IMR-90 (cell line): ENCODE results near the gene CUL4A. TPM values are rescaled to one million over a fixed set of nuclear protein-coding genes. Genes with fewer than 3 reads are reported as not detected.
A peak's percentile ranks its signal among the peaks of the same experiment; 100 is the strongest.

Experiments
- ATAC-seq: fragments of 200-7000 bp; cut with Tn5 transposase; 2 replicates; pipeline ENCODE4 v1.9.1; 2020; ENCODE audit warnings: low read depth, mild to moderate bottlenecking, moderate library complexity
- BruUV-seq: library from RNA; stranded (reverse); fragments of 400-500 nt; replicated peaks from 2 replicates; lab custom pipeline; 2021; lab: Mats Ljungman, UMichigan
- CTCF ChIA-PET: fragments of 300-600 bp; formaldehyde crosslinking; extraction: SDS; loops from one replicate; lab custom pipeline; 2021; ENCODE audit warnings: antibody characterized with exemption; lab: Yijun Ruan, JAX
- POLR2A ChIA-PET: fragments of 300-600 bp; sonication (Branson Sonifier 250); formaldehyde crosslinking; loops from one replicate; lab custom pipeline; 2022; ENCODE audit warnings: antibody characterized with exemption; ENCODE audit not compliant: unreplicated experiment; lab: Charles Lee
- DNase-seq: peaks from one replicate; pipeline ENCODE4 v3.0.0; 2013
- H2AFZ ChIP-seq: replicated peaks from 2 replicates; pipeline ENCODE3; 2013; ENCODE audit warnings: low read length, mild to moderate bottlenecking; ENCODE audit not compliant: poor library complexity
- H2AK5ac ChIP-seq: 2 replicates; pipeline ENCODE4 v1.6.1; 2013; ENCODE audit warnings: low read depth, low read length, inconsistent platforms
- H2AK9ac ChIP-seq: replicated peaks from 2 replicates; pipeline ENCODE3; 2013; ENCODE audit warnings: mild to moderate bottlenecking, low read depth, low read length, moderate library complexity; ENCODE audit not compliant: poor library complexity
- H2BK120ac ChIP-seq: 2 replicates; pipeline ENCODE4 v1.6.1; 2013; ENCODE audit warnings: low read depth, low read length, inconsistent platforms
- H2BK15ac ChIP-seq: 3 replicates; pipeline ENCODE4 v1.6.1; 2013; ENCODE audit warnings: low read depth, low read length, inconsistent platforms
- H2BK20ac ChIP-seq: 2 replicates; pipeline ENCODE4 v1.6.1; 2013; ENCODE audit warnings: low read depth, mild to moderate bottlenecking, inconsistent platforms, low read length, moderate library complexity
- H2BK5ac ChIP-seq: 2 replicates; pipeline ENCODE4 v1.6.1; 2013; ENCODE audit warnings: mild to moderate bottlenecking, low read depth, low read length, inconsistent platforms; ENCODE audit not compliant: poor library complexity, severe bottlenecking
- H3K14ac ChIP-seq: replicated peaks from 2 replicates; pipeline ENCODE4 v1.6.1; 2013; ENCODE audit warnings: low read depth, low read length, inconsistent platforms
- H3K18ac ChIP-seq: 2 replicates; pipeline ENCODE4 v1.6.1; 2013; ENCODE audit warnings: low read depth, low read length, control low read depth
- H3K23ac ChIP-seq: 2 replicates; pipeline ENCODE4 v1.6.1; 2013; ENCODE audit warnings: low read depth, low read length, inconsistent platforms
- H3K27ac ChIP-seq: 2 replicates; pipeline ENCODE4 v1.5.1; 2013; ENCODE audit warnings: mild to moderate bottlenecking, control low read depth, low read length; ENCODE audit not compliant: insufficient read depth
- H3K27me3 ChIP-seq: 2 replicates; pipeline ENCODE4 v1.6.1; 2013; ENCODE audit warnings: low read length; ENCODE audit not compliant: control insufficient read depth, insufficient read depth
- H3K36me3 ChIP-seq: 2 replicates; pipeline ENCODE4 v1.6.1; 2013; ENCODE audit warnings: low read length, mixed read lengths; ENCODE audit not compliant: control insufficient read depth, insufficient read depth
- H3K4ac ChIP-seq: 2 replicates; pipeline ENCODE4 v1.6.1; 2013; ENCODE audit warnings: low read depth, low read length, inconsistent platforms
- H3K4me1 ChIP-seq: 2 replicates; pipeline ENCODE4 v1.6.1; 2013; ENCODE audit warnings: low read length, mixed read lengths; ENCODE audit not compliant: control insufficient read depth, insufficient read depth
- H3K4me2 ChIP-seq: 2 replicates; pipeline ENCODE4 v1.6.1; 2013; ENCODE audit warnings: low read depth, mild to moderate bottlenecking, control low read depth, low read length, moderate library complexity
- H3K4me3 ChIP-seq: 2 replicates; pipeline ENCODE4 v1.5.1; 2013; ENCODE audit warnings: low read depth, mild to moderate bottlenecking, control low read depth, low read length, moderate library complexity; ENCODE audit not compliant: insufficient read depth
- H3K56ac ChIP-seq: 2 replicates; pipeline ENCODE4 v1.6.1; 2013; ENCODE audit warnings: low read length, inconsistent platforms; ENCODE audit not compliant: insufficient read depth; ENCODE audit errors: extremely low read depth
- H3K79me1 ChIP-seq, 2 experiments: 2 replicates each; pipeline ENCODE4 v1.6.1; 2013; ENCODE audit warnings: low read length in 2 of 2, inconsistent platforms in 1 of 2, low read depth in 1 of 2
- H3K9ac ChIP-seq: 2 replicates; pipeline ENCODE4 v1.6.1; 2013; ENCODE audit warnings: low read depth, low read length, control low read depth
- H3K9me1 ChIP-seq: 2 replicates; pipeline ENCODE4 v1.6.1; 2013; ENCODE audit warnings: low read length, inconsistent platforms; ENCODE audit not compliant: insufficient read depth
- H3K9me3 ChIP-seq: 2 replicates; pipeline ENCODE4 v1.6.1; 2013; ENCODE audit warnings: low read length; ENCODE audit not compliant: control insufficient read depth, insufficient read depth
- H4K20me1 ChIP-seq: 2 replicates; pipeline ENCODE4 v1.6.1; 2013; ENCODE audit warnings: low read length, inconsistent platforms; ENCODE audit not compliant: insufficient read depth
- H4K5ac ChIP-seq: 2 replicates; pipeline ENCODE4 v1.6.1; 2013; ENCODE audit warnings: mild to moderate bottlenecking, low read depth, low read length, control low read depth
- H4K8ac ChIP-seq, 2 experiments: 2 replicates each; pipeline ENCODE4 v1.6.1; 2013; ENCODE audit warnings: low read depth in 2 of 2, low read length in 2 of 2, control low read depth in 1 of 2, inconsistent platforms in 1 of 2
- H4K91ac ChIP-seq: 2 replicates; pipeline ENCODE4 v1.6.1; 2013; ENCODE audit warnings: low read depth, low read length, inconsistent platforms; ENCODE audit not compliant: insufficient read depth
- CEBPB ChIP-seq: IDR thresholded peaks from 2 replicates; pipeline ENCODE4 v1.6.1; 2012; ENCODE audit warnings: low read depth, low read length, improper control_type of control experiment
- CTCF ChIP-seq: conservative IDR thresholded peaks from 2 replicates; pipeline ENCODE4 v1.5.1; 2012; ENCODE audit warnings: mild to moderate bottlenecking, low read depth, low read length, improper control_type of control experiment
- WGBS, 2 experiments: methylation state at CpG; one replicate each; pipeline versions ENCODE4 v1.1.5 to v1.1.7; 2013; ENCODE audit warnings: missing lambda C conversion rate in 2 of 2; ENCODE audit not compliant: insufficient read length in 1 of 2; ENCODE audit errors: extremely low coverage in 2 of 2; 5-methylcytosine and 5-hydroxymethylcytosine counted together
- dilution Hi-C: fragments of 300-500 bp; cut with HindIII; formaldehyde crosslinking; loops from one replicate; pipeline ENCODE4 v1.14.3; 2018; ENCODE audit warnings: low sequenced_read_pairs; ENCODE audit not compliant: unreplicated experiment
- in situ Hi-C: fragments of 300-500 bp; cut with MboI; formaldehyde crosslinking; loops from 3 replicates; pipeline ENCODE4 v1.14.3; 2019; ENCODE audit warnings: low sequenced_read_pairs, inconsistent platforms, mixed read lengths
- intact Hi-C: fragments of 100-400 bp; cut with micrococcal nuclease; formaldehyde crosslinking; loops from 2 replicates; pipeline ENCODE4 v1.10.0; 2022
- polyA plus RNA-seq, 3 experiments: library from polyadenylated mRNA; depleted of rRNA; stranded (reverse); fragments of >200 nt; gene quantifications; 2 replicates each; pipeline ENCODE4 v1.2.3, GENCODE V29; 2012; ENCODE audit warnings: low replicate concordance in 1 of 3
- total RNA-seq: library from RNA; depleted of rRNA; stranded (reverse); fragments of >200 nt; gene quantifications from 2 replicates; pipeline ENCODE4 v1.2.3, GENCODE V29; 2012

Gene CUL4A
- total and polyA plus RNA-seq, 2 of the 4 experiments (the other 2 are of a cell fraction), result 86.0 to 146 TPM

GRCh38 chr13:113299951-113300350 lies 90.5 kb downstream of the CUL4A start:
- dilution Hi-C loops (no loop called here), intact Hi-C loops (no loop called here), in situ Hi-C loops (no loop called here)
- H2BK20ac ChIP-seq, result no peak overlapping the region
- no peak overlapping the region for H3K14ac ChIP-seq
- DNase-seq (no peak), ATAC-seq (no peak)
- no peak overlapping the region for H3K56ac ChIP-seq
- H2AFZ ChIP-seq, result no peak overlapping the region
- POLR2A ChIA-PET, result no interaction called here
- CTCF ChIA-PET, result no interaction called here
- no peak overlapping the region for H3K18ac ChIP-seq
- WGBS, 2 experiments, result 100% methylated on average over 3 of the region's 7 CpGs; no CpG with 5 or more reads in 1 of the 2 experiments
- no peak overlapping the region for H2BK15ac ChIP-seq
- no peak overlapping the region for H3K27ac ChIP-seq
- no peaks in the 10 kb centered on the region for H3K27me3 ChIP-seq
- H3K9ac ChIP-seq, result no peak overlapping the region
- no peak overlapping the region for H3K23ac ChIP-seq
- no peak overlapping the region for H4K91ac ChIP-seq
- TF ChIP-seq CTCF (no peak), CEBPB (peak; percentile 97)
- peaks cover 7% of the 10 kb centered on the region for H3K4me1 ChIP-seq
- H3K9me3 ChIP-seq, result no peaks in the 10 kb centered on the region
- H3K9me1 ChIP-seq, result peaks cover 11% of the 10 kb centered on the region; the same call in 1 of the 2 replicates
- H2BK120ac ChIP-seq, result no peak overlapping the region
- H3K36me3 ChIP-seq, result peaks cover 4% of the 10 kb centered on the region; the same call in 1 of the 2 replicates
- H3K4ac ChIP-seq, result no peak overlapping the region
- H3K4me2 ChIP-seq, result no peak overlapping the region
- H2AK9ac ChIP-seq, result no peak overlapping the region
- H2AK5ac ChIP-seq, result no peak overlapping the region
- no peak overlapping the region for H2BK5ac ChIP-seq
- H4K8ac ChIP-seq, result no peak overlapping the region
- peaks cover 17 to 62% of the 10 kb centered on the region in 2 experiments; a peak in 3 of 4 replicates for H3K79me1 ChIP-seq
- no TSS peak for BruUV-seq
- H4K20me1 ChIP-seq, result peaks cover 67% of the 10 kb centered on the region
- no peak overlapping the region for H4K5ac ChIP-seq
- no peak overlapping the region for H3K4me3 ChIP-seq
